K562 (cell line): ENCODE results near the gene NRCAM. TPM values are rescaled to one million over a fixed set of nuclear protein-coding genes. Genes with fewer than 3 reads are reported as not detected.

Source experiments
- ATAC-seq: fragments of 200-7000 bp; cut with Tn5 transposase; 3 replicates; pipeline ENCODE4 v1.9.1; 2020; ENCODE audit warnings: moderate library complexity
- BruUV-seq: library from RNA; stranded (reverse); fragments of 400-500 nt; replicated peaks from 2 replicates; lab custom pipeline; 2021; lab: Mats Ljungman, UMichigan
- CTCF ChIA-PET: fragments of 300-600 bp; formaldehyde crosslinking; extraction: SDS; loops from one replicate; lab custom pipeline; 2021; ENCODE audit warnings: low intra/inter-chr PET ratio; lab: Yijun Ruan, JAX
- POLR2A ChIA-PET: fragments of 300-600, 350-650 bp; sonication (Branson Sonifier 250); formaldehyde crosslinking; extraction: SDS; loops from one replicate; lab custom pipeline; 2021; ENCODE audit warnings: antibody characterized with exemption, inconsistent platforms; lab: Yijun Ruan, JAX
- DNase-seq, 4 experiments: peaks; one replicate each; pipeline versions ENCODE4 v3.0.0 to v3.0.0-alpha.2; 2011 to 2018; ENCODE audit warnings: low spot score in 3 of 4, mixed read lengths in 3 of 4; ENCODE audit errors: extremely low read depth in 1 of 4
- FAIRE-seq: peaks from 2 replicates; lab custom pipeline; 2011; peaks lifted over from hg19 to GRCh38; lab: Jason Lieb, UNC
- H2AFZ ChIP-seq: 2 replicates; pipeline ENCODE4 v1.6.0; 2011; ENCODE audit warnings: low read depth, low read length, control low read depth, inconsistent platforms
- H3K27ac ChIP-seq: fragments of 200-600 bp; 3 replicates; pipeline ENCODE4 v1.8.0; 2011; ENCODE audit warnings: low read depth, mild to moderate bottlenecking, control low read depth, inconsistent platforms, low read length, moderate library complexity, mixed read lengths; ENCODE audit errors: extremely low read depth
- H3K27me3 ChIP-seq, 2 experiments: fragments of 300-600 bp in 1 of 2; 2 replicates in 1 of 2; 3 replicates in 1 of 2; pipeline versions ENCODE4 v1.6.0 to v1.8.0; 2011; ENCODE audit warnings: inconsistent platforms in 2 of 2, low read length in 2 of 2, mild to moderate bottlenecking in 1 of 2, mixed read lengths in 1 of 2, moderate library complexity in 1 of 2; ENCODE audit not compliant: control insufficient read depth in 2 of 2, insufficient read depth in 2 of 2
- H3K36me3 ChIP-seq: fragments of 300-600 bp; 3 replicates; pipeline ENCODE4 v1.8.0; 2011; ENCODE audit warnings: mild to moderate bottlenecking, low read length, inconsistent platforms; ENCODE audit not compliant: control insufficient read depth, insufficient read depth
- H3K4me1 ChIP-seq, 2 experiments: fragments of 200-600 bp in 1 of 2; replicated peaks in 1 of 2; 2 replicates in 1 of 2; 3 replicates in 1 of 2; pipeline versions ENCODE4 v1.5.1 to v1.8.0; 2011; ENCODE audit warnings: inconsistent platforms in 2 of 2, low read length in 2 of 2, mild to moderate bottlenecking in 1 of 2, mixed read lengths in 1 of 2, moderate library complexity in 1 of 2; ENCODE audit not compliant: control insufficient read depth in 2 of 2, insufficient read depth in 2 of 2
- H3K4me2 ChIP-seq: 2 replicates; pipeline ENCODE4 v1.6.1; 2011; ENCODE audit warnings: low read length, control low read depth, inconsistent platforms, mixed read lengths; ENCODE audit not compliant: insufficient read depth
- H3K4me3 ChIP-seq: fragments of 200-600 bp; sonication (generic), shearing (Covaris generic); 2 replicates; pipeline ENCODE4 v1.5.1; 2016; ENCODE audit warnings: control low read depth, inconsistent platforms
- H3K79me2 ChIP-seq: fragments of 200-600 bp; 3 replicates; pipeline ENCODE4 v1.8.0; 2011; ENCODE audit warnings: low read length, inconsistent platforms; ENCODE audit not compliant: control insufficient read depth, insufficient read depth
- H3K9ac ChIP-seq, 2 experiments: 2 replicates each; pipeline versions ENCODE4 v1.6.0 to v1.6.1; 2011; ENCODE audit warnings: low read depth in 2 of 2, low read length in 2 of 2, control low read depth in 1 of 2, inconsistent platforms in 1 of 2, mild to moderate bottlenecking in 1 of 2, mixed read lengths in 1 of 2; ENCODE audit not compliant: insufficient read depth in 1 of 2
- H3K9me1 ChIP-seq: one replicate; pipeline ENCODE4 v1.6.0; 2011; ENCODE audit warnings: inconsistent platforms, mild to moderate bottlenecking, low read length, moderate library complexity; ENCODE audit not compliant: control insufficient read depth, insufficient read depth
- H3K9me3 ChIP-seq: replicated peaks from 2 replicates; pipeline ENCODE4 v1.5.1; 2011; ENCODE audit warnings: low read depth, low read length, inconsistent platforms; ENCODE audit not compliant: control insufficient read depth, insufficient read depth
- H4K20me1 ChIP-seq: replicated peaks from 2 replicates; pipeline ENCODE4 v1.6.1; 2011; ENCODE audit warnings: low read length, inconsistent platforms, mixed read lengths; ENCODE audit not compliant: control insufficient read depth, insufficient read depth
- ARID3A ChIP-seq: IDR thresholded peaks from 2 replicates; pipeline ENCODE4 v1.6.1; 2012; ENCODE audit warnings: low read depth, low read length, improper control_type of control experiment, borderline replicate concordance
- CBFB ChIP-seq: sonication (generic); formaldehyde crosslinking; IDR thresholded peaks from 2 replicates; pipeline ENCODE4 v1.4.0; 2020; ENCODE audit warnings: mild to moderate bottlenecking, missing genetic modification reagents
- POLR2H ChIP-seq: IDR thresholded peaks from 2 replicates; pipeline ENCODE4 v1.6.1; 2016; ENCODE audit warnings: missing genetic modification characterization, low read depth, mild to moderate bottlenecking, control low read depth, missing compliant biosample characterization, moderate library complexity
- ZNF316 ChIP-seq: fragments of 450-650 bp; IDR thresholded peaks from 2 replicates; pipeline ENCODE4 v1.6.1; 2016
- whole genome bisulfite sequencing: fragments of 100-300 bp; shearing (Covaris generic); methylation state at CpG from one replicate; pipeline ENCODE4 v1.1.6; 2016; ENCODE audit warnings: low coverage, mixed read lengths; ENCODE audit not compliant: insufficient coverage; ENCODE audit errors: missing lambda C conversion rate; 5-methylcytosine and 5-hydroxymethylcytosine counted together
- in situ Hi-C: fragments of 300-500 bp; cut with MboI; formaldehyde crosslinking; loops from 4 replicates; pipeline ENCODE4 v1.15.0; 2018; ENCODE audit warnings: inconsistent platforms, mixed read lengths
- intact Hi-C: fragments of 100-400 bp; cut with micrococcal nuclease; formaldehyde crosslinking; loops from 2 replicates; pipeline ENCODE4 v1.14.2; 2022
- polyA plus RNA-seq, 8 experiments: library from polyadenylated mRNA; depleted of rRNA in 4 of 8; stranded (reverse) in 5 of 8; unstranded in 3 of 8; fragments of >200 nt; fragmentation: Nextera tagmentation in 2 of 8; fragmentation: Illumina TruSeq in 1 of 8; extraction: Ambion mirVana in 2 of 8; extraction: Trizol in 1 of 8; gene quantifications; 2 replicates each; pipeline versions ENCODE4 v1.2.1 to v1.2.3, GENCODE V29; 2011 to 2014; ENCODE audit warnings: inconsistent platforms in 1 of 8, missing spikeins in 1 of 8
- total RNA-seq, 7 experiments: library from RNA; depleted of rRNA in 6 of 7; stranded (reverse); fragments of >200 nt in 6 of 7; fragmentation: Illumina TruSeq in 2 of 7; extraction: Trizol in 2 of 7; gene quantifications; 2 replicates each; pipeline versions ENCODE4 v1.2.1 to v1.2.3, GENCODE V29; 2011 to 2021; ENCODE audit warnings: low replicate concordance in 1 of 7

The NRCAM gene
- total and polyA plus RNA-seq, 9 of the 15 experiments (the other 6 are each of a cell fraction or from before 2014, with no cell fraction given) = 0.03 to 0.54 (median 0.12) TPM; not detected in 1

GRCh38 chr7:108286290-108286904 is 169.8 kb downstream of the NRCAM start:
- POLR2A ChIA-PET = no interaction called here
- Histone ChIP-seq H3K27me3 (peaks cover 7 to 19% of the 10 kb centered on the region in 2 experiments; a peak in 4 of 5 replicates), H3K9me1 (no peaks in the 10 kb centered on the region), H3K36me3 (no peaks in the 10 kb centered on the region), H3K4me1 (no peaks in the 10 kb centered on the region), H3K27ac (no peak overlapping the region), H3K4me2 (no peak overlapping the region), H2AFZ (no peak overlapping the region), H3K79me2 (no peaks in the 10 kb centered on the region), H3K9me3 (no peaks in the 10 kb centered on the region), H4K20me1 (no peaks in the 10 kb centered on the region), H3K9ac (no peak overlapping the region), H3K4me3 (no peak overlapping the region)
- 11% methylated on average over 9 of the region's 9 CpGs for WGBS
- no peak for DNase-seq
- intact Hi-C loops = no loop called here
- in situ Hi-C loops = no loop called here
- no TSS peak for BruUV-seq
- TF ChIP-seq ZNF316 = peak; percentile 15; the same call in 1 of the 2 replicates
- TF ChIP-seq CBFB (CRISPR knock-in tag) = no peak
- no peak for TF ChIP-seq ARID3A
- TF ChIP-seq POLR2H (tag) = no peak
- FAIRE-seq = no peak
- no peak for ATAC-seq
- CTCF ChIA-PET = no interaction called here
